HL-60 (cell line): ENCODE results near the gene GLI3.

ENCODE experiments used
- DNase-seq, 2 experiments: peaks; one replicate each; pipeline ENCODE4 v3.0.0-alpha.2; 2010 to 2020; ENCODE audit warnings: low read depth in 1 of 2, low spot score in 1 of 2
- H3K27ac ChIP-seq: fragments of 250-450 bp; sonication (Bioruptor Pico); replicated peaks from 2 replicates; pipeline ENCODE4 v1.5.1; 2020; ENCODE audit warnings: mild to moderate bottlenecking, moderate library complexity
- H3K27me3 ChIP-seq: fragments of 250-450 bp; sonication (Bioruptor Pico); 2 replicates; pipeline ENCODE4 v1.5.1; 2021; ENCODE audit warnings: mild to moderate bottlenecking, moderate library complexity; ENCODE audit not compliant: insufficient read depth, poor library complexity, severe bottlenecking
- H3K4me3 ChIP-seq: replicated peaks from 2 replicates; pipeline ENCODE4 v1.5.1; 2011; ENCODE audit warnings: mild to moderate bottlenecking, control low read depth, low read length; ENCODE audit not compliant: insufficient read depth
- CTCF ChIP-seq: IDR thresholded peaks from one replicate; pipeline ENCODE4 v1.5.1; 2011; ENCODE audit warnings: low read length, control low read depth, inconsistent platforms; ENCODE audit not compliant: insufficient read depth
- GABPA ChIP-seq: IDR thresholded peaks from 2 replicates; pipeline ENCODE4 v1.6.1; 2012; ENCODE audit warnings: low read depth
- POLR2AphosphoS5 ChIP-seq: IDR thresholded peaks from 2 replicates; pipeline ENCODE4 v1.6.1; 2012; ENCODE audit warnings: low read depth
- REST ChIP-seq: IDR thresholded peaks from 2 replicates; pipeline ENCODE4 v1.6.1; 2012; ENCODE audit warnings: low read depth; ENCODE audit not compliant: insufficient replicate concordance
- SPI1 ChIP-seq: IDR thresholded peaks from 2 replicates; pipeline ENCODE4 v1.6.1; 2012; ENCODE audit warnings: low read depth, mild to moderate bottlenecking, borderline replicate concordance

The GLI3 gene

GRCh38 chr7:42104231-42104630 is 132.8 kb downstream of the GLI3 start:
- no peak overlapping the region for H3K27ac ChIP-seq
- DNase-seq: no peak
- TF ChIP-seq GABPA: no peak
- no peak for TF ChIP-seq REST
- TF ChIP-seq SPI1: no peak
- no peak for TF ChIP-seq POLR2AphosphoS5
- TF ChIP-seq CTCF: no peak
- no peaks in the 10 kb centered on the region for H3K27me3 ChIP-seq
- H3K4me3 ChIP-seq: no peak overlapping the region

GRCh38 chr7:42103456-42103855 is 133.6 kb downstream of the GLI3 start:
- Histone ChIP-seq H3K27ac (no peak overlapping the region), H3K4me3 (no peak overlapping the region), H3K27me3 (no peaks in the 10 kb centered on the region)
- TF ChIP-seq REST (no peak), POLR2AphosphoS5 (no peak), GABPA (no peak), SPI1 (no peak), CTCF (no peak)
- no peak for DNase-seq

GRCh38 chr7:42103020-42103419 is 134.0 kb downstream of the GLI3 start:
- no peaks in the 10 kb centered on the region for H3K27me3 ChIP-seq
- TF ChIP-seq REST: no peak
- no peak for TF ChIP-seq GABPA
- TF ChIP-seq SPI1: no peak
- TF ChIP-seq CTCF: no peak
- H3K27ac ChIP-seq: no peak overlapping the region
- no peak for DNase-seq
- no peak overlapping the region for H3K4me3 ChIP-seq
